HL-60 (cell line): ENCODE data around the gene SLC1A7.

Experiments
- DNase-seq, 2 experiments: peaks; one replicate each; pipeline ENCODE4 v3.0.0-alpha.2; 2010 to 2020; ENCODE audit warnings: low read depth in 1 of 2, low spot score in 1 of 2
- H3K27ac ChIP-seq: fragments of 250-450 bp; sonication (Bioruptor Pico); replicated peaks from 2 replicates; pipeline ENCODE4 v1.5.1; 2020; ENCODE audit warnings: mild to moderate bottlenecking, moderate library complexity
- H3K27me3 ChIP-seq: fragments of 250-450 bp; sonication (Bioruptor Pico); 2 replicates; pipeline ENCODE4 v1.5.1; 2021; ENCODE audit warnings: mild to moderate bottlenecking, moderate library complexity; ENCODE audit not compliant: insufficient read depth, poor library complexity, severe bottlenecking
- H3K4me3 ChIP-seq: replicated peaks from 2 replicates; pipeline ENCODE4 v1.5.1; 2011; ENCODE audit warnings: mild to moderate bottlenecking, control low read depth, low read length; ENCODE audit not compliant: insufficient read depth
- CTCF ChIP-seq: IDR thresholded peaks from one replicate; pipeline ENCODE4 v1.5.1; 2011; ENCODE audit warnings: low read length, control low read depth, inconsistent platforms; ENCODE audit not compliant: insufficient read depth
- GABPA ChIP-seq: IDR thresholded peaks from 2 replicates; pipeline ENCODE4 v1.6.1; 2012; ENCODE audit warnings: low read depth
- POLR2AphosphoS5 ChIP-seq: IDR thresholded peaks from 2 replicates; pipeline ENCODE4 v1.6.1; 2012; ENCODE audit warnings: low read depth
- REST ChIP-seq: IDR thresholded peaks from 2 replicates; pipeline ENCODE4 v1.6.1; 2012; ENCODE audit warnings: low read depth; ENCODE audit not compliant: insufficient replicate concordance
- SPI1 ChIP-seq: IDR thresholded peaks from 2 replicates; pipeline ENCODE4 v1.6.1; 2012; ENCODE audit warnings: low read depth, mild to moderate bottlenecking, borderline replicate concordance

Gene SLC1A7

GRCh38 chr1:53049574-53049967 lies 92.9 kb downstream of the SLC1A7 start:
- TF ChIP-seq CTCF (no peak), SPI1 (no peak), POLR2AphosphoS5 (no peak), GABPA (no peak), REST (no peak)
- Histone ChIP-seq H3K4me3 (no peak overlapping the region), H3K27me3 (no peaks in the 10 kb centered on the region), H3K27ac (no peak overlapping the region)
- DNase-seq: no peak

GRCh38 chr1:53048960-53049573 lies 93.4 kb downstream of the SLC1A7 start:
- Histone ChIP-seq H3K27me3 (no peaks in the 10 kb centered on the region), H3K27ac (no peak overlapping the region), H3K4me3 (no peak overlapping the region)
- TF ChIP-seq POLR2AphosphoS5 (no peak), GABPA (no peak), SPI1 (no peak), REST (no peak), CTCF (no peak)
- no peak for DNase-seq

GRCh38 chr1:53047737-53048736 lies 94.4 kb downstream of the SLC1A7 start:
- DNase-seq: no peak
- no peak overlapping the region for H3K4me3 ChIP-seq
- TF ChIP-seq POLR2AphosphoS5 (no peak), CTCF (no peak), REST (no peak), SPI1 (no peak), GABPA (no peak)
- H3K27me3 ChIP-seq: no peaks in the 10 kb centered on the region
- H3K27ac ChIP-seq: no peak overlapping the region
